Activated CD4-positive, alpha-beta T cell treated with anti-CD3 and anti-CD28 coated beads, Interleukin-2, amount 10 ng/mL, durations not matched to agents 24 days and 14 days (primary cell): ENCODE results near the gene TBR1. TPM values are rescaled to one million over a fixed set of nuclear protein-coding genes. Genes with fewer than 3 reads are reported as not detected.
A peak's percentile ranks its signal among the peaks of the same experiment; 100 is the strongest.

Experiments
- DNase-seq: peaks from one replicate; pipeline ENCODE4 v3.0.0; 2022
- H3K27ac Mint-ChIP-seq: one replicate; pipeline ENCODE4 v1.8.0; 2022; ENCODE audit warnings: mild to moderate bottlenecking, mixed read lengths
- H3K27me3 Mint-ChIP-seq: one replicate; pipeline ENCODE4 v1.8.0; 2022; ENCODE audit warnings: mixed read lengths
- H3K36me3 Mint-ChIP-seq: one replicate; pipeline ENCODE4 v1.8.0; 2022; ENCODE audit warnings: low read depth, mild to moderate bottlenecking, mixed read lengths
- H3K4me1 Mint-ChIP-seq: one replicate; pipeline ENCODE4 v1.8.0; 2021; ENCODE audit warnings: mixed read lengths
- H3K4me3 Mint-ChIP-seq: one replicate; pipeline ENCODE4 v1.8.0; 2022; ENCODE audit warnings: mild to moderate bottlenecking, moderate library complexity, mixed read lengths
- H3K9me3 Mint-ChIP-seq: one replicate; pipeline ENCODE4 v1.8.0; 2021; ENCODE audit warnings: mixed read lengths
- intact Hi-C: fragments of 100-400 bp; cut with micrococcal nuclease; formaldehyde crosslinking; loops from one replicate; pipeline ENCODE4 v1.15.1; 2023
- total RNA-seq: library from RNA; stranded (reverse); gene quantifications from 2 replicates; pipeline ENCODE4 v1.2.3, GENCODE V29; 2022

Gene TBR1
- total RNA-seq, 1 donor from 2014 or later = 0.16 TPM

- H3K27me3 Mint-ChIP-seq = no peaks in the 10 kb centered on the region
- DNase-seq = no peak
- H3K4me3 Mint-ChIP-seq = no peak overlapping the region
- no peak overlapping the region for H3K27ac Mint-ChIP-seq
- peaks cover 42% of the 10 kb centered on the region for H3K36me3 Mint-ChIP-seq
- intact Hi-C loops = no loop called here
- H3K4me1 Mint-ChIP-seq = peaks cover 4% of the 10 kb centered on the region
- no peaks in the 10 kb centered on the region for H3K9me3 Mint-ChIP-seq
Observed at GRCh38 chr2:161391737-161392506, 24.2 kb upstream of the TBR1 start.

- peaks cover 40% of the 10 kb centered on the region for H3K36me3 Mint-ChIP-seq
- DNase-seq = no peak
- no peak overlapping the region for H3K27ac Mint-ChIP-seq
- no peaks in the 10 kb centered on the region for H3K27me3 Mint-ChIP-seq
- peaks cover 2% of the 10 kb centered on the region for H3K4me1 Mint-ChIP-seq
- intact Hi-C loops = no loop called here
- H3K9me3 Mint-ChIP-seq = no peaks in the 10 kb centered on the region
- no peak overlapping the region for H3K4me3 Mint-ChIP-seq
Observed at GRCh38 chr2:161400076-161400475, 16.0 kb upstream of the TBR1 start.

- Mint-ChIP-seq H3K27ac (no peak overlapping the region), H3K4me3 (no peak overlapping the region), H3K27me3 (no peaks in the 10 kb centered on the region), H3K36me3 (peaks cover 24% of the 10 kb centered on the region), H3K9me3 (no peaks in the 10 kb centered on the region), H3K4me1 (peaks cover 2% of the 10 kb centered on the region)
- intact Hi-C loops = no loop called here
- DNase-seq = no peak
Observed at GRCh38 chr2:161402297-161402696, 13.8 kb upstream of the TBR1 start.

- intact Hi-C loops = no loop called here
- peaks cover 23% of the 10 kb centered on the region for H3K36me3 Mint-ChIP-seq
- H3K27me3 Mint-ChIP-seq = no peaks in the 10 kb centered on the region
- H3K27ac Mint-ChIP-seq = no peak overlapping the region
- peaks cover 2% of the 10 kb centered on the region for H3K4me1 Mint-ChIP-seq
- H3K4me3 Mint-ChIP-seq = no peak overlapping the region
- DNase-seq = peak; percentile 48
- no peaks in the 10 kb centered on the region for H3K9me3 Mint-ChIP-seq
Observed at GRCh38 chr2:161406316-161406715, 9.8 kb upstream of the TBR1 start.

GRCh38 chr2:161407597-161407996 lies 8.5 kb upstream of the TBR1 start:
- Mint-ChIP-seq H3K27ac (no peak overlapping the region), H3K4me3 (no peak overlapping the region), H3K27me3 (no peaks in the 10 kb centered on the region), H3K9me3 (no peaks in the 10 kb centered on the region), H3K36me3 (peaks cover 26% of the 10 kb centered on the region), H3K4me1 (peaks cover 2% of the 10 kb centered on the region)
- intact Hi-C loops = no loop called here
- DNase-seq = no peak

GRCh38 chr2:161409308-161409907 lies 6.7 kb upstream of the TBR1 start:
- Mint-ChIP-seq H3K4me1 (peaks cover 5% of the 10 kb centered on the region), H3K27ac (no peak overlapping the region), H3K4me3 (no peak overlapping the region), H3K36me3 (peaks cover 22% of the 10 kb centered on the region), H3K27me3 (peaks cover 10% of the 10 kb centered on the region), H3K9me3 (no peaks in the 10 kb centered on the region)
- no peak for DNase-seq
- intact Hi-C loops = no loop called here

- no peak for DNase-seq
- peaks cover 27% of the 10 kb centered on the region for H3K36me3 Mint-ChIP-seq
- no peak overlapping the region for H3K27ac Mint-ChIP-seq
- H3K4me3 Mint-ChIP-seq = no peak overlapping the region
- peaks cover 28% of the 10 kb centered on the region for H3K4me1 Mint-ChIP-seq
- H3K27me3 Mint-ChIP-seq = peaks cover 36% of the 10 kb centered on the region
- H3K9me3 Mint-ChIP-seq = no peaks in the 10 kb centered on the region
- intact Hi-C loops = loop anchor here (5.0 kb wide), 1 partner anchor 105 kb away; the partner anchor contains the start of gene PSMD14
Observed at GRCh38 chr2:161412346-161412745, 3.8 kb upstream of the TBR1 start.

- H3K27ac Mint-ChIP-seq = no peak overlapping the region
- peaks cover 23% of the 10 kb centered on the region for H3K36me3 Mint-ChIP-seq
- peak overlapping the region; percentile 75 for H3K4me3 Mint-ChIP-seq
- intact Hi-C loops = loop anchor here (1.0 to 5.0 kb wide), 2 partner anchors 13 to 107 kb away; partner anchors contain the start of gene PSMD14
- DNase-seq = peak; percentile 68
- peaks cover 44% of the 10 kb centered on the region for H3K4me1 Mint-ChIP-seq
- peaks cover 54% of the 10 kb centered on the region for H3K27me3 Mint-ChIP-seq
- H3K9me3 Mint-ChIP-seq = no peaks in the 10 kb centered on the region
Observed at GRCh38 chr2:161414042-161415033, 1.8 kb upstream of the TBR1 start.

- peaks cover 62% of the 10 kb centered on the region for H3K27me3 Mint-ChIP-seq
- peak; percentile 74 for DNase-seq
- peaks cover 45% of the 10 kb centered on the region for H3K4me1 Mint-ChIP-seq
- H3K27ac Mint-ChIP-seq = no peak overlapping the region
- H3K9me3 Mint-ChIP-seq = no peaks in the 10 kb centered on the region
- peaks cover 22% of the 10 kb centered on the region for H3K36me3 Mint-ChIP-seq
- intact Hi-C loops = loop anchor here (1.0 kb wide), 1 partner anchor 12 kb away; no protein-coding TSS in a partner anchor
- peak overlapping the region; percentile 75 for H3K4me3 Mint-ChIP-seq
Observed at GRCh38 chr2:161415034-161415986, 787 bp upstream of the TBR1 start.

GRCh38 chr2:161416708-161417437 lies 776 bp downstream of the TBR1 start:
- DNase-seq = peak; percentile 70
- Mint-ChIP-seq H3K4me3 (peak overlapping the region; percentile 75), H3K36me3 (peaks cover 19% of the 10 kb centered on the region), H3K4me1 (peaks cover 48% of the 10 kb centered on the region), H3K27me3 (peaks cover 78% of the 10 kb centered on the region), H3K27ac (peak overlapping the region; percentile 70), H3K9me3 (no peaks in the 10 kb centered on the region)
- intact Hi-C loops = no loop called here

- Mint-ChIP-seq H3K27me3 (peaks cover 86% of the 10 kb centered on the region), H3K4me1 (peaks cover 50% of the 10 kb centered on the region), H3K27ac (peak overlapping the region; percentile 32), H3K4me3 (peak overlapping the region; percentile 57), H3K36me3 (peaks cover 14% of the 10 kb centered on the region), H3K9me3 (no peaks in the 10 kb centered on the region)
- intact Hi-C loops = loop anchor here (1.0 kb wide), 1 partner anchor 9 kb away; no protein-coding TSS in a partner anchor
- no peak for DNase-seq
Observed at GRCh38 chr2:161417438-161418274, 1.6 kb downstream of the TBR1 start.
